HL-60 (cell line): Measurements from ENCODE around the gene REXO4.
"Not testable (repeated sequence)": the region's sequence is repeated elsewhere in the genome, so short reads cannot be mapped to it uniquely, and the experiment has no call there.

Experiments used
- DNase-seq, 2 experiments: peaks; one replicate each; pipeline ENCODE4 v3.0.0-alpha.2; 2010 to 2020; ENCODE audit warnings: low read depth in 1 of 2, low spot score in 1 of 2
- H3K27ac ChIP-seq: fragments of 250-450 bp; sonication (Bioruptor Pico); replicated peaks from 2 replicates; pipeline ENCODE4 v1.5.1; 2020; ENCODE audit warnings: mild to moderate bottlenecking, moderate library complexity
- H3K27me3 ChIP-seq: fragments of 250-450 bp; sonication (Bioruptor Pico); 2 replicates; pipeline ENCODE4 v1.5.1; 2021; ENCODE audit warnings: mild to moderate bottlenecking, moderate library complexity; ENCODE audit not compliant: insufficient read depth, poor library complexity, severe bottlenecking
- H3K4me3 ChIP-seq: replicated peaks from 2 replicates; pipeline ENCODE4 v1.5.1; 2011; ENCODE audit warnings: mild to moderate bottlenecking, control low read depth, low read length; ENCODE audit not compliant: insufficient read depth
- CTCF ChIP-seq: IDR thresholded peaks from one replicate; pipeline ENCODE4 v1.5.1; 2011; ENCODE audit warnings: low read length, control low read depth, inconsistent platforms; ENCODE audit not compliant: insufficient read depth
- GABPA ChIP-seq: IDR thresholded peaks from 2 replicates; pipeline ENCODE4 v1.6.1; 2012; ENCODE audit warnings: low read depth
- POLR2AphosphoS5 ChIP-seq: IDR thresholded peaks from 2 replicates; pipeline ENCODE4 v1.6.1; 2012; ENCODE audit warnings: low read depth
- SPI1 ChIP-seq: IDR thresholded peaks from 2 replicates; pipeline ENCODE4 v1.6.1; 2012; ENCODE audit warnings: low read depth, mild to moderate bottlenecking, borderline replicate concordance
- TF ChIP-seq, protein P1 (sequence below): IDR thresholded peaks from 2 replicates; pipeline ENCODE4 v1.6.1; 2012; ENCODE audit warnings: low read depth; ENCODE audit not compliant: insufficient replicate concordance

REXO4 gene

DNA sequence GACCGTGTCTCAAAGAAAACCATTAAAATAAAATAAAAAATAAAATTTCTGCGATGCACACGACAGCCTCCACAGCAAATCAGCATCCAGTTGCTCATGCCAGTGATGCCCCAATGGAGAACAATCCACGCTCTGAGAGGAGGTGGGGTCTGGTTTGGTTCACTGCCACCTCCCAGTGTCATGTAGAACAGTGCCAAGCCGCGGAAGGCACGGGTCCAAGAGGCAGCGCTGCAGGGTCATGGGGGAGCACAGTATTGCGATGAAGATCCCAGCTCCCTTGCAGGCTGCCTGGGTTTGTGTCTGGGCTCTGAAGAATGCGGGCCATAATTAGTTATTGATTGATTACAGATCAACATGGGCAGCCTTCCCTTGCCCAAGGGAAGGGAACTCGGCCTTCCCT, 35.8 kb upstream of the REXO4 start:
- Histone ChIP-seq H3K27ac (no peak overlapping the region), H3K4me3 (no peak overlapping the region), H3K27me3 (no peaks in the 10 kb centered on the region)
- TF ChIP-seq, protein P1, sequence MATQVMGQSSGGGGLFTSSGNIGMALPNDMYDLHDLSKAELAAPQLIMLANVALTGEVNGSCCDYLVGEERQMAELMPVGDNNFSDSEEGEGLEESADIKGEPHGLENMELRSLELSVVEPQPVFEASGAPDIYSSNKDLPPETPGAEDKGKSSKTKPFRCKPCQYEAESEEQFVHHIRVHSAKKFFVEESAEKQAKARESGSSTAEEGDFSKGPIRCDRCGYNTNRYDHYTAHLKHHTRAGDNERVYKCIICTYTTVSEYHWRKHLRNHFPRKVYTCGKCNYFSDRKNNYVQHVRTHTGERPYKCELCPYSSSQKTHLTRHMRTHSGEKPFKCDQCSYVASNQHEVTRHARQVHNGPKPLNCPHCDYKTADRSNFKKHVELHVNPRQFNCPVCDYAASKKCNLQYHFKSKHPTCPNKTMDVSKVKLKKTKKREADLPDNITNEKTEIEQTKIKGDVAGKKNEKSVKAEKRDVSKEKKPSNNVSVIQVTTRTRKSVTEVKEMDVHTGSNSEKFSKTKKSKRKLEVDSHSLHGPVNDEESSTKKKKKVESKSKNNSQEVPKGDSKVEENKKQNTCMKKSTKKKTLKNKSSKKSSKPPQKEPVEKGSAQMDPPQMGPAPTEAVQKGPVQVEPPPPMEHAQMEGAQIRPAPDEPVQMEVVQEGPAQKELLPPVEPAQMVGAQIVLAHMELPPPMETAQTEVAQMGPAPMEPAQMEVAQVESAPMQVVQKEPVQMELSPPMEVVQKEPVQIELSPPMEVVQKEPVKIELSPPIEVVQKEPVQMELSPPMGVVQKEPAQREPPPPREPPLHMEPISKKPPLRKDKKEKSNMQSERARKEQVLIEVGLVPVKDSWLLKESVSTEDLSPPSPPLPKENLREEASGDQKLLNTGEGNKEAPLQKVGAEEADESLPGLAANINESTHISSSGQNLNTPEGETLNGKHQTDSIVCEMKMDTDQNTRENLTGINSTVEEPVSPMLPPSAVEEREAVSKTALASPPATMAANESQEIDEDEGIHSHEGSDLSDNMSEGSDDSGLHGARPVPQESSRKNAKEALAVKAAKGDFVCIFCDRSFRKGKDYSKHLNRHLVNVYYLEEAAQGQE = no peak
- TF ChIP-seq GABPA = no peak
- no peak for TF ChIP-seq POLR2AphosphoS5
- no peak for TF ChIP-seq CTCF
- TF ChIP-seq SPI1 = no peak
- DNase-seq = no peak

DNA sequence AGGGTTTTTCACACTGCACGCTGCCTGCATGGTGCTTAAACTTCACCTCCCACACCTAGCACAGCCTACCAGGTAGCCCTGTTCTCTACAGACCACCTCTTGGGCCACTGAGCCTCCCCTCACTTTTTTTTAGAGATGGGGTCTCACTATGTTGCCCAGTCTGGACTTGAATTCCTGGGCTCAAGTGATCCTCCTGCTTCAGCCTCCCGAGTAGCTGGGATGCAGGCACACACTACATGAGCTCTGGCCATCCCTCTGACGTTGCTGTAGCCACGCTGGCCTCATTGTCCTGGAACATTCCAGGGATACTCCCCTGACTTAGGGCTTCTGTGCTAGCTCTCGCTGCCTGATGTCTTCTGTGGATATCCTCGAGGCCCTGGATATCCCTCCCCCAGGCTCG, 34.8 kb upstream of the REXO4 start:
- Histone ChIP-seq H3K27ac (no peak overlapping the region), H3K27me3 (no peaks in the 10 kb centered on the region), H3K4me3 (no peak overlapping the region)
- TF ChIP-seq GABPA = no peak
- TF ChIP-seq, protein P1 = no peak
- TF ChIP-seq POLR2AphosphoS5 = no peak
- TF ChIP-seq SPI1 = no peak
- TF ChIP-seq CTCF = no peak
- DNase-seq = no peak

GRCh38 chr9:133451865-133452264, 34.1 kb upstream of the REXO4 start:
- not testable (repeated sequence) for DNase-seq, H3K27me3 ChIP-seq, H3K4me3 ChIP-seq, H3K27ac ChIP-seq

GRCh38 chr9:133449760-133450159, 31.9 kb upstream of the REXO4 start:
- no peak for TF ChIP-seq GABPA
- TF ChIP-seq POLR2AphosphoS5 = no peak
- no peak for TF ChIP-seq SPI1
- TF ChIP-seq, protein P1 = no peak
- no peak for TF ChIP-seq CTCF
- Histone ChIP-seq H3K4me3 (no peak overlapping the region), H3K27ac (no peak overlapping the region), H3K27me3 (peaks cover 4% of the 10 kb centered on the region)
- no peak for DNase-seq
